Eye (tissue), 1 donor: Measurements from ENCODE around the gene PDIA4.
"Not testable (repeated sequence)": the region's sequence is repeated elsewhere in the genome, so short reads cannot be mapped to it uniquely, and the experiment has no call there.

Experiments used
- DNase-seq: peaks from one replicate; pipeline ENCODE4 v3.0.0-alpha.2; 2015

Gene PDIA4

DNA sequence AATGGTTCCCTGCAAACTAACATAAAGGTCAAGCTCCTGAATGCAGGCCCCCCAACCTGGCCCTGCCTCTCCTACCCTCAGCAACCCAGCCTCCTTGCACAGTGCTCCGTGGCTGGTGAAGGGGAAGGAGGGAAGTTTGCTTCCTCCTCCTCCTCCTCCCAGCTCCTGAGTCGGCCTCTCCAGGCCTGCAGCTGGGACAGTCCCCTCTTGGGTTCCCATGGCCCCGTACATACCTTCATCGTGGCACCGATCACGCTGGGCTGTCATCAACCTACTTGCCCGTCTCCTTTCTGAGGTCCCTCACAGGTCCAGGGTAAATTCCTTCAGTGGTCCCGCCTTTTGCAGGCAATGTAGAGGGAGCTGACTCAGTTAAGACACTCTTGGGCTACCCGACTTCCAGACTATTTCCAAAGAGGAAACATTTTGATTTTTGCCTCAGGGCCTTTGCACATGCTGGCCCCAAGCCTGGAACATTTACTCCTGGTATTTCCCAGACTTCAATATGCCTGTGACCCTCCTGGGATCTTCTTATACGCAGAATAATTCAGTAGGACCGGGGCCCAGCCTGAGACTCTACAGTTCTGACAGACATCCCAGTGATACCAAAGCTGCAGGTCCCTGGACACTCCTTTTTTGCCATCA is 26.8 kb downstream of the PDIA4 start:
- DNase-seq: no peak

GRCh38 chr7:149000961-149001360 is 27.3 kb downstream of the PDIA4 start:
- no peak for DNase-seq

DNA sequence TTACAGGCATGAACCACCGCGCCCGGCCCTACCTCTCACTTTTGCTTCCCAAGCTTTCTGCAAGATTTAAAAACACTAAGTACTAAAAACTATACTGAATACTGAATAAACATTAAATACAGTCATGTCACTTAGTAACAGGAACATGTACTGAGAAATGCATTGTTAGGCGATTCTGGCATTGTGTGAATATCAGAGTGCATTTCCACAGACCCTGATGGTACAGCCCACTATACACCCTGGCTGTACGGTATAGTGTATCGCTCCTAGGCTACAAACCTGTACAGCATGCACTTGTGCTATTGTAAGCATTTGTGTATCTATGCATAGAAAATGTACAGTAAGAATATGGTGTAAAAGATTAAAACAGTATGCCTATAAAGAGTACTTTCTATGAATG is 29.1 kb downstream of the PDIA4 start:
- DNase-seq: no peak

- DNase-seq: no peak
Measured at GRCh38 chr7:148997497-148997896, 30.8 kb downstream of the PDIA4 start.

- DNase-seq: no peak
Measured at GRCh38 chr7:148994576-148994975, 33.7 kb downstream of the PDIA4 start.

- no peak for DNase-seq
Measured at GRCh38 chr7:148993193-148993592, 35.1 kb downstream of the PDIA4 start.

DNA sequence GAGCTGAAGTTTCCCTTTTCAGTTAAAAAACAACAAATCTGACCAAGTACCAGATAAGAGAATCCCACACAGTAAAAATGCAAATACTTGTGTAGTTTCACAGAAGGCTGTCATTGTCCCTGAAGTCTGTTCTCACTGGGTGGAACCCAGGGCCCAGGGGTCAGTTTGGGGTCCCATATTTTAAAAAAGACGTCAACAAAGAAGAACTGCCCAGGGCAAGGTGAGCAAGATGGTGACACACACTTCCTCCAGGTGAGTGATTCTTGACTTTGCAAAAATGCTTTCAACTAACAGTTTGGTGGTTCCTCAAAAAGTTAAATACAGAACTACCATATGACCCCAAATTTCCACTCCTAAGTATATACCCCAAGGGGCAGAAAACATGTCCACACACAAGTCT is 36.8 kb downstream of the PDIA4 start:
- DNase-seq: no peak

DNA sequence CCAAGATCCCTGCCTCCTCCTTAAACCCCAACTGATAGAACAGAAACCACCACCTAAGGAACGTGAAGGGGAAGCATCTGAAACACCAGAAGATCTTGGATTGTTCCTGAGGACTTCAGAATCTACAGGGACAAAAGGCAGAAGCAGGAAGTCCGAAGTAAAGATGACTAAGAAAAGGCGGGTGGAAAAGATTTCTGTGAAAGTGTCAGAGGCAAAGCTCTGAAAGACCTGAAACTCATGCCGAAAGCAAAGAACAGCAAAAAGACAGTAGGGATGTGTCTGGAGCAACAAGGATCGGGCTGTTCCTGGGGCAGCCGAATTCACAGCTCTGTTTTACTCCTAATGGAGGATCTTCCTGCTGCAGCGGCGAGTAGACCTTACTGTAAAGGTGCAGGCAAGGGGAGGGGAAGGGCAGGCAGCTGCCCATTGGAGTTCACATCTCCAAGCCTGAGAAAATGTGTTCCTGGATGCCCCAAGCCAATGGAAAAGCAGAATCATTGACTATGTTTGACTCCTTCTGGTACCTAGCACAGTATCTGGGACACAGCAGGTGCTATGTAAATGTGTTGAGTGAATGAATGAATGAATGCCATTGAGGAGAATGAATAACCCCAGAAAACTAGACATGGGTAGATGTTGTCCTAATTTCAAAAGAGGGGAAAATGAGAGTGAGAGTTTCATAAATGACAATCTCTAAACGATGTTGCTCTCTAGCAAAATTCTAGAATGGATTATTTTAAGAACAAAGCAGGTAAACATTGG is 40.4 kb downstream of the PDIA4 start:
- no peak for DNase-seq

GRCh38 chr7:148987010-148987750 is 41.1 kb downstream of the PDIA4 start:
- DNase-seq: peak; percentile 98

DNA sequence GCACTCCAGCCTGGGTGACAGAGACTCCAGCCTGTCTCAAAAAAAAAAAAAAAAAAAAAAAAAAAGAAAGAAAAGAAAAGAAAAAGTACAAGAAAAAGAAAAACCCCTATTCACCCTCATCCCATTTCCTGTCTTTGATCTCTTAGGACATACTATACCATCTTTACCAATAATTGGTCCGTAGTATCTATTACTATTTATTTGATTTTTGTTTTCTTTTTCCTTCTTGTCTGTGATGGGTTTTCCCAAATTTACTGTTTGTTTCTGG is 41.6 kb downstream of the PDIA4 start:
- no peak for DNase-seq

DNA sequence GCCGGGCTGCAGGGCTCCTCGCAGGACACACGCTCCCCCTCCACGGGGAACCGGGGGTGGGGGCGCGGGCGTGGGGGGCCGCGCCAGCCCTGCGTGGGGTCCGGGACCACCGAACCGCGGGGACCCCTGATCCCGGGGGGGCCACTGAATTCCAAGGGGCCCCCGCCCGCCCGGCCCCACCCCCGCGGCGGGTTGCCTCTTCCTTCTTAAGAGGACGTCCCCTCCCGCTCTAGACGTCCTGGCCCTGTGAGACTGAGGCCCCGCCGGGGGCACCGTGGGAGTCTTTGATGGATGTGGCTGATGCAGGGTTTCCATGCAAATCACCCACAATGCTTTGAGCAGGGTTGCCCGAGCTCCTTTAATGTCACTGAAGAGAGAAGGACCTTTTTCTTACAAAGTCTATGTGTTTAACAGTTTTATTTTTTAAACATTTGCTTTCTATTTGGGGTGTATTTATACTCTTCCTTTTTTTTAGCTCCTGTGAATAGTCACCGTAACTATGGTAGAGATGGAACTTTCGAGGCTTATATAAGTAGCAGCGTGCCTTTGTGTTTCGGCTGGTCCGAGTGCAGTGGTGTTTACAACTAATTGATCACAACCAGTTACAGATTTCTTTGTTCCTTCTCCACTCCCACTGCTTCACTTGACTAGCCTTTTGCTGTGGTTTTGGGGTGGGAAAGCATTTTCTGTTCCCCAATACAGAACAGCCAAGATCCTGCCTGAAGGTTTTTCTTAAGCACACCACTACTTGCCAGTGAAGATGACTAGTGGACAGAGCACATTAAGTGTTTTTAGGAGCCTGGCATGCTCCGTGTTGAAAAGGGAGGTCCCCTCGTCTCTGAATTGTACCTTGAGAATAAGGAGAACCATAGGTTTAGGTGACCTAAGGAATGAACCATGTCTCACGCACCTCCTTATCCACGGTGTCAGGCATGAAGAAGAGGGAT is 44.8 kb downstream of the PDIA4 start:
- DNase-seq: peak; percentile 97

DNA sequence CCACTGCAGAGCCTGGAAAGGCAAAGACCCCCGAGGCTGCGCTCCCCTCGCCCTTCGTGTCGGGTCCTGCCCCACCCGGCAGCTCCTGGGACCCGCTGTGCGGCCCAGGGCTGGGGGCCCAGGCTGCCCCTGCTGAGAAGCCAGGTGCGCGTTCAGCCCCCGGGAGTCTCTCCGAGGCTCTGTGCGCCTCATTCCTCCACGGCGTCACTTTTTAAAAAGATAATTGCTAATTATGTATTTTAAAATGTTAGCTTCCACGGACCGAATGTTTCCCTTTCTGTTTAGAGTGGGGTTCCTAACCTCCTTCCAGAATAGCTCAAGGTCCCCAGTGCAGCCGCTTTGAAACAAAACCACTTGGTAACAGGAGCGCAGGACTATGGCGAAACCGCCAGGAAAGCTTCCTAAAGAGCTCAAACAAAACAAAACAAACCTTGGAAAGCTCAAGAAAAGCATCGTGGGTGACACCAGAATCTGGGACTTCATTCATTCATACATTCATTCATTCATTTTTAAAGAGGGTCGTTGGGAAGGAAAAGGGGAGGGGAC is 45.6 kb downstream of the PDIA4 start:
- DNase-seq: peak; percentile 83

DNA sequence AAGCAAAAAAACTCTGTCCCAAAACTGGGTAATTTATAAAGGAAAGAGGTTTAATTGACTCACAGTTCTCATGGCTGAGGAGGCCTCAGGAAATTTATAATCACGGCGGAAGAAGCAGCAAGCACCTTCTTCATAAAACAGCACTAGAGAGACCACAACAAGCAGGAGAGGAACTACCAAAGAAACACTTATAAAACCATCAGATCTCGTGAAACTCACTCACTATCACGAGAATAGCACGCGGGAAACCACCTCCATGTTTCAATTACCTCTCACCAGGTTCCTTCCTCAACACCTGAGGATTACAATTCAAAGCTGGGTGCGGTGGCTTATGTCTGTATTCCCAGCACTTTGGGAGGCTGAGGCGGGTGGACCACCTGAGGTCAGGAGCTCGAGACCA is 48.5 kb downstream of the PDIA4 start:
- no peak for DNase-seq

DNA sequence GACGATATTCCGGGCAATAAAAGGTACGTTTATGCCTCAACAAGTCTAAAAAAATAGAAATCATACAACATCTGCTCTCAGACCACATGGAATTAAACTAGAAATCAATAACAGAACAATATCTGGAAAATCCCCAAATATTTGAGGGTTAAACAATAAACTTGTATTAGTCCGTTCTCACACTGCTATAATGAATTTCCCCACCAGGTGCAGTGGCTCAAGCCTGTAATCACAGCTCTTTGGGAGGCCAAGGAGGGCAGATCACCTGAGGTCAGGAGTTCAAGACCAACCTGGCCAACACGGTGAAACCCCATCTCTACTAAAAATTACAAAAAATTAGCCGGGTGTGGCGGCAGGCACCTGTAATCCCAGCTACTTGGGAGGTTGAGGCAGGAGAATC is 49.2 kb downstream of the PDIA4 start:
- not testable (repeated sequence) for DNase-seq

DNA sequence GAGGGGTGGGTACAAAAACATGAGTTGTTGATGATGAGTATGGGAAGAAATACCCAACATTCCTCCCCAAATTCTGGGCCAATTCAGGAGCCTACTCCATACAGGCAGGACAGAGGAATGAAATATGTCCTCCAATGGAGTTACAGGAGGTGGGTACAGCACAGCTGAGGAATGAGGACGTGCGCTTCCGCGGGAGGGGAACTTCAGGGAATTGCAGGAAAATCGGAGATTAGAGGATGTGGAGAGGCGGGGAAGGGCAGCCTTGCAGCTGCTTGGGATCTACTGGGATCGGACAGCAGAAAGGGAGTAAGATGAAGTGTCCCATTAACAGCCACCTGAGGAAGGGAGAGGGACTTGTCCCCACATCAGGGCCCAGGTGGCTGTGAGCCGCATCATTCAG is 50.2 kb downstream of the PDIA4 start:
- no peak for DNase-seq

DNA sequence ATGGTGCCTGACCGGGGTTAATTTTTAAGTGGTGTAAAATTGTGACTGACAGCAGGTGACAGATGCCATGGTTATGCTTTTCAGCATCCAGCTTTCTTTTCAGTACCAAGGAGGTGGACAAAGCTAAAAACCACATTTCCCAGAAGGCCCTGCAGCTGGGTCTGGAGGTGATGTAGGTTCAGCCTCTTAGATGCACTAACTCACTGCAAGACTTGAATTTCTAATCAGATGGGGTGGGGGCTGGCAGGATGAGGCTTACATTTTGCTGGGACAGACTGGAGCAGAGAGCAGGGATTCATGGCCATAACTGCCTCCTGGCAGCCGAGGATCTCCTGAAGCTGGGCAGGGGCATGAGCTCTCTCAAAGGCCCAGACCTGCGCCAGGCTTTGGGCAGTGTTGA is 52.4 kb downstream of the PDIA4 start:
- DNase-seq: no peak

- DNase-seq: no peak
Measured at GRCh38 chr7:148973256-148973655, 55.0 kb downstream of the PDIA4 start.

- DNase-seq: no peak
Measured at GRCh38 chr7:148972375-148972774, 55.9 kb downstream of the PDIA4 start.

- no peak for DNase-seq
Measured at GRCh38 chr7:148967602-148968001, 60.7 kb downstream of the PDIA4 start.

DNA sequence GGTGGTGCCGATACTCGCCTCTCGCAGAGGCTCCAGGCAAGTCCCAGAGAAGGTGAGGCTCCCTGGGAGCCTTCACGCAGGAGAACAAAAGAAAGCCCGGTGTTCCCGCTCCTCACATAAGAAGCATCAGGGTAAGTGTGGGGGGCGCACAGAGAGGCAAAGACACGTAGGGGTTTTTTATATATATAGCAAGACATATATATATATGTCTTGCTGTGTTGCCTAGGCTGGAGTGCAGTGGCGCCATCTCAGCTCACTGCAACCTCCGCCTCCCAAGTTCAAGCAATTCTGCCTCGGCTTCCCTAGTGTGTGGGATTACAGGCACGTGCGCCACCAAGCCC is 61.3 kb downstream of the PDIA4 start:
- DNase-seq: no peak

- peak; percentile 34 for DNase-seq
Measured at GRCh38 chr7:148964483-148965267, 63.6 kb downstream of the PDIA4 start.
